ENCODE data around the gene CIDEB. TPM values are rescaled to one million over a fixed set of nuclear protein-coding genes. Genes with fewer than 3 reads are reported as not detected.

The CIDEB gene
- total RNA-seq, 1 experiment from 2014 or later = not detected

- H4K20me1 ChIP-seq (ENCODE audit: control insufficient read depth, insufficient read depth, insufficient read length) = no peaks in the 10 kb centered on the region
- H2BK20ac ChIP-seq (ENCODE audit: low read depth, low read length, poor library complexity, severe bottlenecking) = no peak overlapping the region
- WGBS (ENCODE audit: extremely low coverage, insufficient read length, low lambda C conversion rate) = no CpG with 5 or more reads among the region's 26 CpGs
- TF ChIP-seq CTCF (conservative IDR thresholded peaks at IDR 0.05) = no peak
- H3K4me2 ChIP-seq (ENCODE audit: insufficient read depth, insufficient read length, low read length) = peak overlapping the region; percentile 85
- H3K9ac ChIP-seq (ENCODE audit: extremely low read depth, insufficient read length, low read length) = no peak overlapping the region
- no peak overlapping the region for H2BK15ac ChIP-seq (ENCODE audit: low read depth, low read length)
- no peak overlapping the region for H3K23ac ChIP-seq (ENCODE audit: insufficient read length, low read depth, low read length)
- H3K4me1 ChIP-seq (ENCODE audit: insufficient read depth, low read length) = no peaks in the 10 kb centered on the region; the same call in 1 of the 2 replicates
- no peak overlapping the region for H3K18ac ChIP-seq (ENCODE audit: insufficient read length, low read depth, low read length)
- Mint-ChIP-seq H3K9me3 (peaks cover 0 to 2% of the 10 kb centered on the region in 2 experiments; a peak in 4 of 5 replicates), H3K4me3 (peak overlapping the region; percentile 60 to 91; a peak in 4 of 5 replicates), H3K36me3 (ENCODE audit: insufficient read depth in 1 of 3, low read depth in 3 of 3) (no peaks in the 10 kb centered on the region; a peak in 1 of 7 replicates), H3K27me3 (ENCODE audit: low read depth) (peaks cover 90% of the 10 kb centered on the region), H3K27ac (no peak overlapping the region), H3K4me1 (peaks cover 19 to 33% of the 10 kb centered on the region in 2 experiments)
- peaks cover 20% of the 10 kb centered on the region for H3K23me2 ChIP-seq (ENCODE audit: insufficient read length, low read depth, low read length, poor library complexity, severe bottlenecking)
- no peak overlapping the region for H3K4ac ChIP-seq (ENCODE audit: low read depth, low read length)
- H3T11ph ChIP-seq (ENCODE audit: low read length) = no peak overlapping the region
- H3K27me3 ChIP-seq (ENCODE audit: insufficient read depth, low read length) = peaks cover 33% of the 10 kb centered on the region
- no peak overlapping the region for H2BK5ac ChIP-seq (ENCODE audit: insufficient read length, low read length)
- no peak overlapping the region for H4K5ac ChIP-seq (ENCODE audit: insufficient read length, low read depth, low read length)
- H2BK12ac ChIP-seq (ENCODE audit: insufficient read length, low read depth, low read length) = no peak overlapping the region
- H3K27ac ChIP-seq (ENCODE audit: insufficient read length, low read depth, low read length) = no peak overlapping the region
- no peak overlapping the region for H3K56ac ChIP-seq (ENCODE audit: insufficient read length, low read depth, low read length)
- H4K91ac ChIP-seq (ENCODE audit: insufficient read length, low read depth, low read length) = no peak overlapping the region
- no peak overlapping the region for H2BK120ac ChIP-seq (ENCODE audit: low read depth, low read length, poor library complexity, severe bottlenecking)
- H4K8ac ChIP-seq (replicated peaks; ENCODE audit: insufficient read length, low read depth, low read length) = no peak overlapping the region
- H3K14ac ChIP-seq (ENCODE audit: insufficient read depth, low read length) = no peak overlapping the region
- H3K9me3 ChIP-seq (ENCODE audit: control insufficient read depth, low read depth, low read length) = no peaks in the 10 kb centered on the region
- H2AK5ac ChIP-seq (ENCODE audit: insufficient read length, low read length) = no peak overlapping the region
- H3K79me1 ChIP-seq (ENCODE audit: insufficient read depth, low read depth, low read length, poor library complexity, severe bottlenecking) = no peaks in the 10 kb centered on the region
- peak; percentile 56 for DNase-seq
- H2AFZ ChIP-seq (ENCODE audit: low read length) = no peak overlapping the region
- H3K79me2 ChIP-seq (ENCODE audit: insufficient read depth, low read length) = no peaks in the 10 kb centered on the region
Observed at GRCh38 chr14:24331731-24332267, 24.0 kb upstream of the CIDEB start.
